Esophagus muscularis mucosa (tissue), 3 donors: ENCODE data around the gene PTPN9.

ENCODE experiments used
- POLR2A ChIP-seq: fragments of 450-650 bp; IDR thresholded peaks from one replicate; pipeline ENCODE4 v1.6.1; 2017; ENCODE audit warnings: antibody characterized with exemption, moderate library complexity, mild to moderate bottlenecking, low read depth
- POLR2AphosphoS5 ChIP-seq, 2 donors: sonication (generic); formaldehyde crosslinking; IDR thresholded peaks; one replicate each; pipeline ENCODE4 v1.6.1; 2017; ENCODE audit warnings: antibody characterized with exemption in 2 of 2
- TF ChIP-seq, protein P1 (sequence below), 3 experiments: fragments of 200-600 bp in 2 of 3; fragments of 450-650 bp in 1 of 3; sonication (generic) in 2 of 3; IDR thresholded peaks; one replicate each; pipeline ENCODE4 v1.5.1; 2017 to 2019; ENCODE audit warnings: antibody characterized with exemption in 3 of 3, mild to moderate bottlenecking in 2 of 3, moderate library complexity in 1 of 3

DNA sequence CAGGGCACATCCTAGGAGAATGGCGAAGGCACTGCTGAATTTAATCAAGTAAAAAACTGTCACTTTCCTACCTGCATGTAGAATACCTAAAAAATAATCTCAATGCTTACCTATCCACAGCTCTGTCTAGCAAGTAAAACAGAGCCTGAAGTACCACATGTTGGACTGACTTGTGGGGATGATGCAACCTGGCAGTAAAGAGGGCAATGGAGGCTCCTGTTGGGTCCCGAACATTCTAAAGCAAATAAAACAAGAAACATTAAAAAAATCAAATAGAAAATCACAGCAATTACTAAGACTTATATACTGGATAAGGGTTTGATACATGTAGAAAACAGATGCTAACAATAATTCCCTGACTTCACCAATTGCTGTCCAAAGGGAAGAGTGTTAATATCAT is 56.1 kb downstream of the PTPN9 start:
- TF ChIP-seq, protein P1, sequence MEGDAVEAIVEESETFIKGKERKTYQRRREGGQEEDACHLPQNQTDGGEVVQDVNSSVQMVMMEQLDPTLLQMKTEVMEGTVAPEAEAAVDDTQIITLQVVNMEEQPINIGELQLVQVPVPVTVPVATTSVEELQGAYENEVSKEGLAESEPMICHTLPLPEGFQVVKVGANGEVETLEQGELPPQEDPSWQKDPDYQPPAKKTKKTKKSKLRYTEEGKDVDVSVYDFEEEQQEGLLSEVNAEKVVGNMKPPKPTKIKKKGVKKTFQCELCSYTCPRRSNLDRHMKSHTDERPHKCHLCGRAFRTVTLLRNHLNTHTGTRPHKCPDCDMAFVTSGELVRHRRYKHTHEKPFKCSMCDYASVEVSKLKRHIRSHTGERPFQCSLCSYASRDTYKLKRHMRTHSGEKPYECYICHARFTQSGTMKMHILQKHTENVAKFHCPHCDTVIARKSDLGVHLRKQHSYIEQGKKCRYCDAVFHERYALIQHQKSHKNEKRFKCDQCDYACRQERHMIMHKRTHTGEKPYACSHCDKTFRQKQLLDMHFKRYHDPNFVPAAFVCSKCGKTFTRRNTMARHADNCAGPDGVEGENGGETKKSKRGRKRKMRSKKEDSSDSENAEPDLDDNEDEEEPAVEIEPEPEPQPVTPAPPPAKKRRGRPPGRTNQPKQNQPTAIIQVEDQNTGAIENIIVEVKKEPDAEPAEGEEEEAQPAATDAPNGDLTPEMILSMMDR (IDR thresholded peaks at IDR 0.05) = no peak
- TF ChIP-seq POLR2A (no peak), POLR2AphosphoS5 (IDR thresholded peaks at IDR 0.05) (no peak)
